HG03432 (cell line): ENCODE measurements around the gene C2orf69.

Source experiments
- ATAC-seq: cut with Tn5 transposase; IDR thresholded peaks from one replicate; pipeline ENCODE4 v1.9.1; 2021; ENCODE audit warnings: mild to moderate bottlenecking, moderate library complexity; ENCODE audit not compliant: unreplicated experiment

Gene C2orf69

GRCh38 chr2:199962203-199962602 is 51.1 kb downstream of the C2orf69 start:
- ATAC-seq, result peak; percentile 71

- no peak for ATAC-seq
Measured at GRCh38 chr2:199966405-199966804, 55.3 kb downstream of the C2orf69 start.

GRCh38 chr2:199966976-199967375 is 55.9 kb downstream of the C2orf69 start:
- no peak for ATAC-seq

GRCh38 chr2:199968126-199968525 is 57.0 kb downstream of the C2orf69 start:
- no peak for ATAC-seq

- no peak for ATAC-seq
Measured at GRCh38 chr2:199972088-199972626, 61.1 kb downstream of the C2orf69 start.

GRCh38 chr2:199973703-199974102 is 62.6 kb downstream of the C2orf69 start:
- ATAC-seq, result no peak

- ATAC-seq, result no peak
Measured at GRCh38 chr2:199975273-199975895, 64.3 kb downstream of the C2orf69 start.
